NT2/D1 (cell line): ENCODE data around the gene RAPGEF4.

Source experiments
- YY1 ChIP-seq: IDR thresholded peaks from 2 replicates; pipeline ENCODE4 v1.6.1; 2011; ENCODE audit not compliant: insufficient read length, insufficient read depth
- ZNF274 ChIP-seq: IDR thresholded peaks from 2 replicates; pipeline ENCODE4 v1.6.1; 2011; ENCODE audit warnings: mild to moderate bottlenecking, low read depth, low read length

DNA sequence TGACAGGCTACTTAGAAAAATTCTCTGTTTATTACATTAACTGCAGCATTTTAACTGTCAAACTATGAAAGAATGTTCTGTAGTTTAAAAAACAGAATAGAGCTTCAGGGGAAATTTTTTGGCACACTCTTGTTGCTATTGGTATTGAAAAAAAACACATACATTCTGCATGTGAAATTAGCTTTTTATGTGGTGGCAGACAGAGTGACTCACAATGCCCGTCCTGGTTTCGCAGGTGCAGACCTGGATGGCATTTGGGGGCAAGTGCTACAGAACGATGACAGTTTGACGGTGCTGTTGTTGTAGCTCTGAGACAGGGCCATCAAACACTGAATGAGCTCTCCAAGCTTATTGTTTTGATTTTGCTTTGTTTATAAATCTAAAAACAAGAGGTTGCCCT lies 235.0 kb downstream of the RAPGEF4 start:
- TF ChIP-seq ZNF274 (no peak), YY1 (no peak)
